GM12801 (cell line): ENCODE data around the gene GMPR2.

Experiments used
- CTCF ChIP-seq: IDR thresholded peaks from one replicate; pipeline ENCODE4 v1.5.1; 2011; ENCODE audit warnings: control low read depth; ENCODE audit not compliant: insufficient read length; ENCODE audit errors: extremely low read depth

The GMPR2 gene

DNA sequence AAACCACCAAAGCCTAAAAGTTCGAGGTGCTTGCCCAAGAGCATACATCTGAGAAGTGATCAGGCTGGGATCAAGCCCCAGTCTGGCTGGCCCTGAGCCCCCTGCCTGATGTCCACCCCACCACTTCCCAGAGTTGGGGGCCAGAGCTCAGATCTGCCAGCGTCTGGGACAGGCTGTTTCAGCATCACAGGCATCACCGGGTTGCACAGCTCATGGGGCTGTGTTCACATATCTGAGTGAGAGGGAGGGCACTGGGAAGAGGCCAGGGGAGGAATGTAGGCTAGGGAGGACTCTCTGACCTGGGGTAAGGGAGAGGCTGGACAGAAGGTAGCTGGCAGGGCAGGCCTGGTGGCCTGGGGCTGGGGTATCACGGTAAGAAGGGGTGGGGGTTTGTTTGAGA lies 24.2 kb downstream of the GMPR2 start:
- TF ChIP-seq CTCF: no peak

- no peak for TF ChIP-seq CTCF
Observed at GRCh38 chr14:24258119-24258518, 25.4 kb downstream of the GMPR2 start.

GRCh38 chr14:24258548-24259265 lies 26.0 kb downstream of the GMPR2 start:
- TF ChIP-seq CTCF: no peak

- no peak for TF ChIP-seq CTCF
Observed at GRCh38 chr14:24259282-24260025, 26.7 kb downstream of the GMPR2 start.

- no peak for TF ChIP-seq CTCF
Observed at GRCh38 chr14:24260026-24260779, 27.5 kb downstream of the GMPR2 start.

- no peak for TF ChIP-seq CTCF
Observed at GRCh38 chr14:24260780-24261157, 28.0 kb downstream of the GMPR2 start.

GRCh38 chr14:24261256-24261968 lies 28.7 kb downstream of the GMPR2 start:
- no peak for TF ChIP-seq CTCF
